Tibial artery (tissue), 4 donors: Measurements from ENCODE around the gene DDI2.

Experiments
- DNase-seq, 2 donors: peaks; one replicate each; pipeline ENCODE4 v3.0.0-alpha.2; 2019
- H3K27ac ChIP-seq, 2 donors: fragments of 200-600 bp; sonication (generic) in 1 of 2; 1 replicate in 1 of 2; 2 replicates in 1 of 2; pipeline ENCODE4 v1.5.1; 2018 to 2019; ENCODE audit warnings: mild to moderate bottlenecking in 1 of 2
- H3K27me3 ChIP-seq, 2 donors: fragments of 200-600 bp; sonication (generic) in 1 of 2; one replicate each; pipeline versions ENCODE4 v1.5.1 to v1.6.0; 2016 to 2019
- H3K36me3 ChIP-seq, 3 donors: fragments of 200-600 bp; sonication (generic) in 2 of 3; one replicate each; pipeline ENCODE4 v1.5.1; 2016 to 2019; ENCODE audit warnings: mild to moderate bottlenecking in 2 of 3
- H3K4me1 ChIP-seq, 4 donors: fragments of 200-600 bp; sonication (generic) in 2 of 4; 1 replicate in 3 of 4; 2 replicates in 1 of 4; pipeline ENCODE4 v1.5.1; 2016 to 2019
- H3K4me3 ChIP-seq, 2 donors: fragments of 200-600 bp; sonication (generic) in 1 of 2; 1 replicate in 1 of 2; 2 replicates in 1 of 2; pipeline ENCODE4 v1.5.1; 2018 to 2019; ENCODE audit warnings: mild to moderate bottlenecking in 2 of 2
- H3K9me3 ChIP-seq, 3 donors: fragments of 200-600 bp; sonication (generic) in 1 of 3; one replicate each; pipeline ENCODE4 v1.5.1; 2016 to 2019
- intact Hi-C: fragments of 100-400 bp; cut with DNase I; formaldehyde crosslinking; loops from one replicate; pipeline ENCODE4 v1.15.0; 2023; ENCODE audit warnings: low total_unique reads
- TF ChIP-seq, protein P1 (sequence below), 2 experiments: fragments of 200-600 bp in 1 of 2; fragments of 450-650 bp in 1 of 2; IDR thresholded peaks; one replicate each; pipeline ENCODE4 v1.5.1; 2017 to 2019; ENCODE audit warnings: antibody characterized with exemption in 2 of 2, mild to moderate bottlenecking in 1 of 2, moderate library complexity in 1 of 2

The DDI2 gene

DNA sequence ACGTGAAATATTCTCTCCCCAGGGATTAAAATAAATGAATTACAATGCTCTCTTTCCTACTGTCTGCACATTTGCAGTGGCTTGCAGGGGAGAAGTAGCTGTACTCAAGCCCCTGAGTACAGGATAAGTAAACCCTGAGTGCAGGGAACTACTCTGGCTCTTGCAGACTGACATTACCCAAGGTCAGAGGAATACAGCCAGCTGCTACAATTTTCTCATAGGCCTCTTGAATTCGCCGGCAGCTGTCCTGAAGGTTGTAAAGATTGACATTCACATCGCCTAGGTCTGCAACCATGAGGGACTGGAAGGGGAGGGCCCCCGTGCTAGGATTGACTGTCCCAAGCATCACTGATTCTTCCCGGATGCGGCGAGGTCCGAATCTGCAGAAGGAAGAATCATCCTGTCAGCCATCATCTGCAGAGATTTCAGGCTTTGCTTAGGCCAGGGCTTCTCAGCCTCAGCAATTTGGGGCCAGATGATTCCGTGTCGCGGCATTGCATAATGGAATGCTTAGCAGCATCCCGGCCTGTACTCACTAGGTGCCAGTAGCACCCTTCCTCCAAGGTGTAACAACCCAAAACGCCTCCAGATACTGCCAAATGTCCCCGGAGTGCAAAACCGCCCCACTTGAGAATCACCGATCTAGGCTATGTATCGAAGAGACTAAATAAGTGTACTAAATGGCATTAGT lies 34.1 kb upstream of the DDI2 start:
- no peaks in the 10 kb centered on the region for H3K36me3 ChIP-seq
- peaks cover 0 to 10% (median 9%) of the 10 kb centered on the region in 4 donors for H3K4me1 ChIP-seq
- TF ChIP-seq, protein P1, sequence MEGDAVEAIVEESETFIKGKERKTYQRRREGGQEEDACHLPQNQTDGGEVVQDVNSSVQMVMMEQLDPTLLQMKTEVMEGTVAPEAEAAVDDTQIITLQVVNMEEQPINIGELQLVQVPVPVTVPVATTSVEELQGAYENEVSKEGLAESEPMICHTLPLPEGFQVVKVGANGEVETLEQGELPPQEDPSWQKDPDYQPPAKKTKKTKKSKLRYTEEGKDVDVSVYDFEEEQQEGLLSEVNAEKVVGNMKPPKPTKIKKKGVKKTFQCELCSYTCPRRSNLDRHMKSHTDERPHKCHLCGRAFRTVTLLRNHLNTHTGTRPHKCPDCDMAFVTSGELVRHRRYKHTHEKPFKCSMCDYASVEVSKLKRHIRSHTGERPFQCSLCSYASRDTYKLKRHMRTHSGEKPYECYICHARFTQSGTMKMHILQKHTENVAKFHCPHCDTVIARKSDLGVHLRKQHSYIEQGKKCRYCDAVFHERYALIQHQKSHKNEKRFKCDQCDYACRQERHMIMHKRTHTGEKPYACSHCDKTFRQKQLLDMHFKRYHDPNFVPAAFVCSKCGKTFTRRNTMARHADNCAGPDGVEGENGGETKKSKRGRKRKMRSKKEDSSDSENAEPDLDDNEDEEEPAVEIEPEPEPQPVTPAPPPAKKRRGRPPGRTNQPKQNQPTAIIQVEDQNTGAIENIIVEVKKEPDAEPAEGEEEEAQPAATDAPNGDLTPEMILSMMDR (IDR thresholded peaks at IDR 0.05): no peak
- DNase-seq: no peak
- peaks cover 0 to 30% of the 10 kb centered on the region in 2 donors for H3K27me3 ChIP-seq
- no peak overlapping the region for H3K27ac ChIP-seq
- H3K9me3 ChIP-seq: no peaks in the 10 kb centered on the region
- no peak overlapping the region for H3K4me3 ChIP-seq
- intact Hi-C loops: no loop called here

DNA sequence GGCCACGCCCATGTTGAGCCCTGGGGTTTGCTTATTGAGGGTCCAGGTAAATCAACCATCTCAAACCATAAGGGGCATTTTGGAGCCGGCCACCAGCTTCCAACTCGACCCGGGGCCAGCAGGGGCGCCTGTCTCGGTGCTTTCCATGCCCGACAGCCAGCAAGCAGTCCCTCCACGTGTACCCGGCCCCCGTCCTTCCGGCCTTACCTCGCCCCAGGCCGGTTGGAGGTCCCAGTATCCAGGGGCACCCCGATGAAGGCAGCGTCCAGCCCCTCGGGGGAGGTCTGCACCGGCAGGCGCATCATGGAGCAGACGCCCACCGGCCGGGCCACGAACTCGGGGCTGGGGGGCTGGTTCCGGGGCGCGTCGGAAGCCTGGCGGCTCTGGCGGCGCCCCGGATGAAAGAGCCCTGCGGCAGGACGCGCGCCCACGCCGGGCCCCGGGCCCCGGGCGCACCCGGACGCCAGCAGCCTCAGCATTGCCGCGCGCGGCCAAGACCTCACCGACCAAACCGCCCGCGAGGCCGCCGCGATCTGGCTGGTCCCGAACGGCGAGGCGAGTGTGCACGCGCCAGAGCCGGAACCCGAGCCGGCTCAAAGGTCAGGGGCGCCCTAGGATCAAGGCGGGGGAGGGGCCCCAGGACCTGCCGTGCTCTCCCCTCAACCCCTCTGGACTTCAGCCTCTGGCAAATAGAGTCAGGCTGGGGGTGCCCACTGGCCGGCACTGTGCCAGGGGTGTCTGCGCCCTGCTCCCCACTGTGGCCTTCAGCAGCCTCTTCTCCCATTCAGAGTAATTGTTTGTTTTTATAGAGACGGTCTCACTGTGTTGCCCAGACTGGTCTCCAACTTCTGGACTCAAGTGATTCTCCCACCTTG lies 32.5 kb upstream of the DDI2 start, which contains the start of gene AGMAT:
AGMAT (minus strand) TSS at position 563 of the 875 bp plus-strand sequence; CDS start at position 479, 84 bp downstream.
- intact Hi-C loops: no loop called here
- H3K4me3 ChIP-seq: peak within 1 kb of the TSS; percentile 40 to 56
- peaks cover 0 to 10% (median 9%) of the 10 kb centered on the region in 4 donors for H3K4me1 ChIP-seq
- TF ChIP-seq, protein P1 (IDR thresholded peaks at IDR 0.05): peak in 1 of 2 experiments; percentile 9
- no peaks in the 10 kb centered on the region for H3K9me3 ChIP-seq
- DNase-seq: no peak
- no peak within 1 kb of the TSS for H3K27ac ChIP-seq
- H3K36me3 ChIP-seq: no peaks in the 10 kb centered on the region
- peaks cover 0 to 30% of the 10 kb centered on the region in 2 donors for H3K27me3 ChIP-seq

DNA sequence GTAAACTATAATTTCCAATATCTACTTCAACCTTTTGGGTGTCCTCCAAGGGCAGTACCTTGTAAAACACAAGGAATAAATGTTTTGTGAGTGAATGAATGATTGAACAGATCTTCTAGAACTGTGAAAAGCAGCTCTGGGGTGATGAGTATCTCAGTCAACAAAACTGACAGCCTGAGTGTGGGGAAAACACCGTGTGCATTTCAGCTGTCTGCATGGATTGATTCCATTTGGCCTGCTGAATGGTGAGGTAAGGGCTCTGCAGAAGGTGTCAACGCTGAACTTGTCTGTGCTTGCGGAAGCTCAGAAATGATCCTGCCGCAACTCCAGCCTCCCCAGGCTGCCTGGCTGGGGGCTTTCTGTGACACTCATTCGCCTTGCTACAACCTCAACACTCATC lies 25.0 kb upstream of the DDI2 start:
- Histone ChIP-seq H3K27ac (no peak overlapping the region), H3K4me3 (no peak overlapping the region), H3K27me3 (no peaks in the 10 kb centered on the region), H3K4me1 (no peaks in the 10 kb centered on the region), H3K9me3 (no peaks in the 10 kb centered on the region), H3K36me3 (no peaks in the 10 kb centered on the region)
- intact Hi-C loops: no loop called here
- TF ChIP-seq, protein P1 (IDR thresholded peaks at IDR 0.05): no peak
- no peak for DNase-seq

DNA sequence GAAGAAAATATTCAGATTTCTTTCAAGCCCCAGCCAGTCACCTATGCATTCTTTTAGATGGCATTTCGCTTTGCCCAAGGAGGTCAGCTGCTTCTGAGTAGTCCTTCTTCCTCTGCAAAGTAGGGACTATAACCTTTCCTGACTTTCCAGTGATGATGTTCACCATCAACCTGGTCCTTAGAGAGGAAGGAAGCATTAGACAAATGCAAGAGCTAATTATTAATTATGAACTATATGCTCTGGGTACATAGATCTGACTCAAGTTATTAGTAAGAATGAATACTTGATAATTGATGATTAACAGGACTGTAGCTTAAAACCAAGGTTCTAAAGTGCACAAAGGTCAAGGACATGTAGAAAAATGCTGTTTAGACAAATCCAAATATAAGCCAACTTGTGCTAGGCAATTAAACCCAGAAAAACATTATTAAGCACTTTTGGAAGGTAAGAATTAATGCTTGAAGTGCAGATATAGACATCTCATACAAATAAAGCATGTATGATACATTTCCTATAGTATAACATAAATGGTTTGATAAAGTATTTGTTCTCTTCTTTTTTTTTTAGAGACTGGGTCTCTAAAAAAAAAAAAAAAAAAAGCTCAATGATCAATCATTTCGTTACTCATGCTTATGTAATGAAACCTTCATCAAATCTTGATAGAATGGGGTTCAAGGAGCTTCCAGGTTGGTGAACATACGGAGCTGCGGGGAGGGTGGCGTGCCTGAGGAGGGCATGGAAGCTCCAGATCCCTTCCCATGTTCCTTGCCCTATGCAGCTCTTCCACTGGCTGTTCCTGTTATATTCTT lies 21.2 kb upstream of the DDI2 start:
- Histone ChIP-seq H3K27ac (no peak overlapping the region), H3K4me3 (no peak overlapping the region), H3K4me1 (no peaks in the 10 kb centered on the region), H3K9me3 (no peaks in the 10 kb centered on the region), H3K27me3 (no peaks in the 10 kb centered on the region), H3K36me3 (no peaks in the 10 kb centered on the region)
- intact Hi-C loops: loop anchor here (5.0 kb wide), 1 partner anchor 136 kb away; no protein-coding TSS in a partner anchor
- DNase-seq: no peak
- TF ChIP-seq, protein P1 (IDR thresholded peaks at IDR 0.05): no peak

DNA sequence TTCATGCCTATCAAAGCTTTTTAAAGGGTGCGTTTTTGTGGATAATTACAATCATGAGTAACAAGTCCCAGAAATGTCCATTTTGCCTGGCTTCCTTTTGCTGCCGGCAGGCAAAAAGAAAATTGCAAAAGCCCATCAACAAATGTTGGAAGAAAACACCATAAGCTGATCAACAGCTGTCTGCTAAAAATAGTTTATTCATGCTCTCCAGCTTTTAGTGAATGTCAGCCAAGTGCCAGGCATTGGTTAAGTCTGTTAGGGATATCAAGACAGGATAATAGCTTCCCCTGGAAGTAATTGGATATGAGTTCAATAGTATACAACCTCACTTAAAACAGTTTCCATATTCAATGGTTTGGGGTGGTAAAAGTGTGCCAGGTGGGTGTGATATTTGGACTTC lies 18.8 kb upstream of the DDI2 start:
- H3K4me1 ChIP-seq: peaks cover 0 to 14% (median 5%) of the 10 kb centered on the region in 4 donors
- H3K27ac ChIP-seq: no peak overlapping the region
- H3K27me3 ChIP-seq: no peaks in the 10 kb centered on the region
- no peaks in the 10 kb centered on the region for H3K36me3 ChIP-seq
- no peak for DNase-seq
- no peak overlapping the region for H3K4me3 ChIP-seq
- intact Hi-C loops: loop anchor here (5.0 kb wide), 1 partner anchor 134 kb away; no protein-coding TSS in a partner anchor
- TF ChIP-seq, protein P1 (IDR thresholded peaks at IDR 0.05): no peak
- H3K9me3 ChIP-seq: no peaks in the 10 kb centered on the region
